ENCODE measurements around the gene TMOD2.

Gene TMOD2

DNA sequence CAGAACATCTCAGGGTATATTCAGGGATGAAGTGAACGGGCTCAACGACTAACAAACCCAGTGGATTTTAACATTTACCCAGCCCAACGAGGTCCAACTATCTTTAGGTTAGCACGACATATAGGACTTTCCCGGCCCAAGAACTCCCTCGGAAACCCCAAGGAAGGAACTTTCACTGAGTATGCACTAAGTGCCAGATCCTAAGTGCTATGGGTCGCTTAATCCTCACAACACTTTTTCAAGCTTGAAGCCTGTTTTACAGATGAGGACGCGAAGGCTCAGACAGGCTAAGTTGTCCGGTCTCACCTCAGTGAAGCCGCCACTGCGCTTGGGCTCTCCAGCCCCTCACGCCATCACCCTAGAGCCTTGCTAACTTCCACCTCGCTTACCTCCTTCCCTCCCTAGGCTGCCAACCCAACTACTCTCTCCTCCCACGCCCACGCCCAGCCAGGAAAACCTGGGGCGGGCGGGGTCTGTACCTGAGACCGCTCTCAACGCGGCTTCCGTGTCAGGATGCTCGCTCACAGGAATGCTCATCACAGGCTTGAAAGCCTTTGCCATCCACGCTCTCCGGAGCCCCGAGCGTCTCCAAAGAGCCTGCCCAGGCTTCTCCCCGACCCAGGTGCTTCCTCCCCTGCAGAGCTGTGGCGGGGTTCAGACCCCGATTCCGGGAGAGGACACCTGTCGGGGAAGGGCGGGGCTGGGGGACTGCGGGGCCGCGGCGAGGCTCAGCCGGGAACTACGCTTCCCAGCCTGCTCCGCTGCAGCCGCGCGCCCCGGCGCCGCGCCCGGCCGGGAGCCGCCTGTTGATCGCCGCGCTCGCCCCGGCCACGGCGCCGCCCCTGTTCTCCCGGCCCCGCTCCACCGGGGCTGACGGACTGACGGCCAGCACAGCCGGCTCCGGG, at the start of gene TMOD2:
Gene TMOD2, plus strand, starts transcription at position 806 of the 905 bp plus-strand sequence. CDS start 14,845 bp downstream, outside the sequence.
- peak; percentile 29 for DNase-seq (ENCODE audit: low read depth)

DNA sequence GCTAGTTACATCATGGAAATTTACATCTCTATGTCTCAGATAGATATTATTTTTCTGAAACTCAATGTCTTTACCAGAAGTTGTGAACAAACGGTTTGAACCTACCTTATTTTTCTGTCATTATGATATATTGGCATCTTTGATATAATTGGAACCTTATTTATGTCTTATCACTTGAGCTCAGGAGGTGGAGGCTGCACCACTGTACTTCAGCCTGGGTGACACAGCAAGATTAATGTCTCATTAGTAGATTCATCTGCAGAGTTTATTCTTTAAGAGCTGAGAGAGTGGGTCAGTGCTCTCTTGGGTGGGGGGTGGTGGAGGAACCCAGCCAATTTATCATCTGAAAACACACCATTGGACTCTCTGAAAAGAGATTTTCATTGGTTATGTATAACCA, 48.7 kb upstream of the TMOD2 start:
- no peak for DNase-seq (ENCODE audit: low read depth)

DNA sequence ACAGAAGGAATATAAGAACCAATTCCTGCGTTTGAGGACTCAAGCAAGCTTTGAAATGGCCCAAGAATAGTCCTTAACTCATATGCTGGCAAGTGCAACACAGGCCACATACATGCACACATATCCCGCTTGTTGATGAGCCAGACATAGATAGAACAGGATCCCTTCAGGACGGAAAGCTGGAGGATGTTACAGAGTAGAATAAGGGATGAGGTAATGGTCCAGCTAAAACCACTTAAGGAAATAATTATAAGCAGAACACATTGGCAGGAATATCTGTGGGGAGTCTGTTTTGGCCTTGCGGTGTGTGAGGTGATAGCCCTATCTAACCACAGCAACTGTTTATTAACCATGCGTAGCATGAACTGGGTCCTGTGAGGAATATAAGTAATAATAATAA, 45.1 kb upstream of the TMOD2 start:
- DNase-seq (ENCODE audit: low read depth), result no peak

DNA sequence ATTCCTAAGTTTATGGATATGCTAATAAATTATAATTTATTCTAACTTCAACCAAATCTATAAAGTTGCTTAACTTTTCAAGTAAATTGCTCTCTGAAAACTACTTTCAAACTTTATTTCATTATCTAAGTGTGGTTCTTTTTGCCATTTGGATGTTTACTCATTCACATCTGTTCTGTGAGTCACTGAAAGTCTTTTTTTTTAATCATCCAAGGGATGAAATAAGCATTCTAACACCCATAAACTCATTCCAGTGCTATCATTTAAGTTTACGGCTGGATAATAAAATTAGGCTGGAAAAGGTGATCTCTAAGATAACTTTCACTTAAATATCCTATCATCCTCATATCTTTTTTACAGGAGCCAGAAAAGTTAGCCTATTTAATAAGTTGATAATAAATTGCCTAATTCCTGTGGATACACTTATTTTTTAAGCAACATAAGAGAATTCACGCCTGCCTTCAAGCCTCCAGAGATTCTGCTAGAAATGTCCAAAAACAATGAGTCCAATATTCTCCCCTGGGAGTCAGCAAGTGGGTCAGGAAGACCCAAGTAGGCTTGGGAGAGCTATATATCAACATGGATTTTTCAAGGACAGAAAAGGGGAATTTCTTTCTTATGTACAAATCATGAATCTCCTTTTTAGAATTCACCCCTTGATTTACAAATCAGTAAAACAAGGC, 44.3 kb upstream of the TMOD2 start:
- DNase-seq (ENCODE audit: low read depth), result no peak

DNA sequence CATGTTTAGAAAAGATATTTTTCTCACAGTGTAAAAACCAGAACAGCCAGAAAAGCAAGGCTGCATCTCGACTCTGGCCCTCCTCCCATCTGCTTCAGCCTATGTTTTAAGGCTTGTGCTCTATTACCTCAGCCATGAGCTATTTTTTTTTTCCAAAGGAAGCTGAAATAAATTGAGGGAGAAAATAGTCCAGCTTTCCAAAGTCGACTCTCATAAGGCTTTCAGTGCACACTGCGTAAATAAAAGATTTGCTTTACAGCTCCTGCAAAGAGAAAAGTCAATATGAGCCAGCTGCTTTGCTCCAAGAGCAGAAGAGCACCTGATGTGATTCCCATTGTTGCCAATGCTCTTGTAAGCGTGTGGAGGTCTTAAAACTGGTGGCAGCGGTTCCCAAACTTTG, 43.4 kb upstream of the TMOD2 start:
- no peak for DNase-seq (ENCODE audit: low read depth)

DNA sequence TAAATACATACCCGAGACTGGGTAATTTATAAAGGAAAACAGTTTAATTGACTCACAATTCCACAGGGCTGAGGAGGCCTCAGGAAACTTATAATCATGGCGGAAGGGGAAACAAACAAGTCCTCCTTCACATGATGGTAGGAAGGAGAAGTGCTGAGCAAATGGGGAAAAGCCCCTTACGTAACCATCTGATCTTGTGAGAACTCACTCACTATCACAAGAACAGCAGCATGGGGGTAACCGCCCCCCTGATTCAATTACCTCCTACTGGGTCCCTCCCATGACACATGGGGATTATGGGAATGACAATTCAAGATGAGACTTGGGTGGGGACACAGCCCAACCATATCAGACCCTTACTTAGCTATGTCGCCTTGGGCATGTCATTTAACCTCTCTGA, 42.4 kb upstream of the TMOD2 start:
- DNase-seq (ENCODE audit: low read depth), result no peak

DNA sequence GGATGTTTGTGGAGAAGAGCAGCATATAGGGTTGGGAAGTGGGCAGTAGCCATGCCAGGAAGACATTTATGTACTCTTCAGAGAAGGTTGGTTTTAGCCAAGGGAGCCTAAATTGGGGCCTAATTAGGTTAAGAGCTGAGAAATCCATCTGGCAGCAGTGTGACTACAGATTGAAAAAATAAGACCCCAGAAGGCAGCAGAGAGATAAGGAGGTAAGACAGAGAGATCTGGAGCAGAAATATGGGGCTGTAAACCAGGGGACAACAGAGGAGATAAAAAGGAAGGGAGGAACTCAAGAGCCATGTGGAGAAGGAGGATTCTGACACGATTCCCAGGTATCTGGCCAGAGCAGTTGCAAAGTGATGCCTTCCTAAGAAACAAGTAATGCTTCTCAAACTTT, 37.2 kb upstream of the TMOD2 start:
- no peak for DNase-seq (ENCODE audit: low read depth)

DNA sequence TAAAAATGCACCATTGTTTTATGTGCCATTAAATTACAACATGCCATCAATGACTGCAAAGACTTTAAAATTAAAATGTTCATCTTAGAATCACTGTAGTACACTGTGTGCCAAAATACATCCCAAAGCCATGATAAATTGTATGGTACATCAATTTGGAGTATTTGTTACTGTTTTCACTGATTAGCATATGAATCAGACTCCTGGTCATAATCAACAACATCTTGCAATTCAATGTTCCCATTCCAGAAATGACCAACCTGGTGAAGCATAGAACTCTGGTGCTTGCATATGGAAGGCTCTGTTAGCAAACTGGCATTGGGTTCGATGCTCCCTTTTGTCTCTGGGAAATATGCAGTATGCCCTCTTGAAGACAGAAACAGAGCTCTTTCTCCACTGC, 36.5 kb upstream of the TMOD2 start:
- no peak for DNase-seq (ENCODE audit: low read depth)

DNA sequence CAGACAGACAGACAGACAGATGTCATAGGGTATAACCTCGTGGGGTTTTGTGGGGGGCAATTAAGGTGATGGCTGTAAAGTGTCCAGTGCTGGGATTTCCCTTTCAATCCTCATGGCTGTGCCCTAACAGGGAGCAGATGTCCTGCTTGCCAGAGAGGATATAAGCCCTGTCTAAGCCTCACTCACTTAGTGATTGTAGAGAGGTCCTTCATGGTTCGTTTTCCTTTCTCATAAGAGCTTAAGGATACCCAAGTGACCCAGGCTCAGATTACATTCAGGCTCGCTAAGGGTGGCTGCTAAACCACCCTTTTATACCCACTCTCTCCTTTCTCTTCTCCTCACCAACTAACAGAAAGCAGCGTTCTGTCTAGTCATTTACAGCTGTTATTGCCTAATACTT, 33.2 kb upstream of the TMOD2 start:
- DNase-seq (ENCODE audit: low read depth), result no peak

DNA sequence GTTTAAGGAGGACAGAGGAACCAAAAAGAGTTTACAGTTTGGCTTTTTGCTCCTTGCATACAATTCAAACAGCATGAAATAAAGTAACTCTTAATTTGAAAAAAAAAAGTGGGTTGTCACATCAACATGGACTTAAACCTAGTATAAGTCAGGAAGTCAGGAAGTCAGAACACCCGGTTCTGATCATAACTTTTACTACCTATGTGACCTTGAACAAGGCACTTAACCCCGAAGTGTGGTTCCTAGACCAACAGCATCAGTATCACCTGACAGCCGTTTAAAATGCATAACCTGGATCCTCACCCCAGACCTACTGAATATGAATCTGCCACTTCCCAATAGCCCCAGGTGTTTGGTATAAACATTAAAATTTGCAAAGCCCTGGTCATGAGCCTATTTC, 32.7 kb upstream of the TMOD2 start:
- DNase-seq (ENCODE audit: low read depth), result no peak

DNA sequence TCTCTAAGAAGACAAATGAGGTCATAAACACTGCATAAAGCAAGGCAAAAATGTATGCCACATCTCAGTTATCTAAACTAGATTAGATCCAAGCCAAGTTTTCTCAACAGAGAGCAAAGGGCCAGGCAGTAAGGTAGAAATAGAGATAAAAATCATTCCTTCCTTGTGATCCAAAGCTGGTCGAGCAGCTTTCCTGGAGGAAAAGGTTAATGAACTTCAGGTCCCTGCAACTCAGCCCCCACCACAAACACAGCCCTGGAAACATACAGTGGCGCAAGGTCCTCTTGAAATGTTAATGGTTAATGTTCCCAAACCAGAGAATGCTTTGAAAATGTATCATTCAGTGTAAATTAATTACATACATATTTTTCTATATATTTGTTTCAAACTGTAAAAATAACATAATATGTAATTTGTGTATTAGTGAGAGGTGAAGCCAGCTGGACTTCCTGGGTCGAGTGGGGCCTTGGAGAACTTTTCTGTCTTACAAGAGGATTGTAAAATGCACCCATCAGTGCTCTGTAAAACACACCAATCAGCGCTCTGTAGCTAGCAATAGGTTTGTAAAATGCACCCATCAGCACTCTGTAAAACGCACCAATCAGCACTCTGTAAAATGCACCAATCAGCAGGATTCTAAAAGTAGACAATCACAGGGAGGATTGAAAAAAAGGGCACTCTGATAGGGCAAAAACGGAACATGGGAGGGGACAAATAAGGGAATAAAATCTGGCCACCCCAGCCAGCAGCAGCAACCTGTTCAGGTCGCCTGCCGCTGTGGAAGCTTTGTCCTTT, 31.0 kb upstream of the TMOD2 start:
- DNase-seq (ENCODE audit: low read depth), result no peak

DNA sequence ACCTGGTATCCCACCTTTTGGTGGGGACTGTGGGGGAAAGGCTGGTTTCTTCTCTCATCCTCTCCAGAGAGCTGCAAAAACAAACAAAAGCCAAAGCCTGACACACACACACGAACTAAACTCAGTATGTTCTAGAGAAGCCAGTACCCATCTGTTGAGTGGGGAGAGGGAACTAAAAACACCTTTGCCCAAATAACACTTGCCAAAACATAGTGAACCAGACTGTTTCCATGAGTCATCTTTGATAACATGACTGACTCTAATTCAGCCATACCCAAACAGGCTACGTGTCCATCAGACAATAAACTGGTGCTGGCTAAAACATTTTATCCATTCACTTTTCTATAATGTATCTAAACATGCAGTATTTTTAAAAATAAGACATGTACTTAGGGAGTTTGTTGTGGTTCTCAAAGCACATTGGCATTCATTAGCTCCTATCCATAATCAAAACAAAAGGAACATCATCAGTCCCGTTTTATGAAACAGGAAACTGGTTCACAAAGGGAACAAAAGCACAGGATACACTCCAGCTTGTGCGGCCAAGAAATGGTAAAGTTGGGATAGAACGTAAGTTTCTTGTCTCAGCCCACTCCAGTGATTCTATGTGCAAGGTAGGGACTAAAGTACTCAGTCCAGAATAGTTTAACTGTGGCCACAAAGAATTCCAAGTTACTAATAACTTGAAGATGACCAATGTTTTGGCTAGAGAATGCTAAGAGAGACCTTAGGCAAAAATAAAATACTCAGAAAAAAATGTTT, 30.0 kb upstream of the TMOD2 start:
- no peak for DNase-seq (ENCODE audit: low read depth)

DNA sequence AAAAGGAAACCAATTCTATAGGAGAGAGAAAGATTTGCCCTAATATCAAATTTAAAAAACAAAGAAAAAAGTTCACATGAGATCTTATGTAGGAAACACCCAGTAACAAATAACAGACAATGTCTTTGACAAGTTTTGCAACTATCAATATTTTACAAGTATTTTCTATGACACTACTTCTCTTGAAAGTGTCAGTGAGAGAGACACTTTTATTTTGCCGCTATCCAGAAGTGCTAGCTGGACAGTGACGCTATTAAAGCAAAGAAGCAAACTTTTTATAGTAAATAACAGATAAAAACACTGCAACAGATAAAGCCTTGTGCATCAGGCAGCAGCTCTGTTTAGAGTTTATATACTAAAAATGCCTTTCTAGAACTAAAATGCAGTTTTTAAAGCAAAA, 27.2 kb upstream of the TMOD2 start:
- DNase-seq (ENCODE audit: low read depth), result no peak

DNA sequence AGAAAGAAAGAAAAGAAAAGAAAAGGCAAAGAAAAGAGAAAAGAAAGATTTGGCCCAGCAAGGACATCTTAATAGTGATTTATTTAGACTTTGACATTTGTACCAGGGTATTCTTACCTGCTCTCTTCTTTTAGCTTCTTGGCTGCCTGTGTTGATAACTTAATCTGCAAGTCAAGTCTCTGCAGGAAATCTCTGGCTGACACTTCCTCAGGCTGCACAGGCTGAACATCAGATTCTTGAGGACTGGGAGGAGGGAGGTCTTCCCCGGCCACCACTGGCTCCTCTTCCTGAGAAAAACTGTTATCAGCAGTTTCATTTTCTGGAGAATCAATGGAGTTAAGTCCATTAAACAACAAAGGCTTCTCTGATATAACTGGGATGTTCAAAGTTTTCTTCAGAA, 26.7 kb upstream of the TMOD2 start:
- DNase-seq (ENCODE audit: low read depth), result no peak

DNA sequence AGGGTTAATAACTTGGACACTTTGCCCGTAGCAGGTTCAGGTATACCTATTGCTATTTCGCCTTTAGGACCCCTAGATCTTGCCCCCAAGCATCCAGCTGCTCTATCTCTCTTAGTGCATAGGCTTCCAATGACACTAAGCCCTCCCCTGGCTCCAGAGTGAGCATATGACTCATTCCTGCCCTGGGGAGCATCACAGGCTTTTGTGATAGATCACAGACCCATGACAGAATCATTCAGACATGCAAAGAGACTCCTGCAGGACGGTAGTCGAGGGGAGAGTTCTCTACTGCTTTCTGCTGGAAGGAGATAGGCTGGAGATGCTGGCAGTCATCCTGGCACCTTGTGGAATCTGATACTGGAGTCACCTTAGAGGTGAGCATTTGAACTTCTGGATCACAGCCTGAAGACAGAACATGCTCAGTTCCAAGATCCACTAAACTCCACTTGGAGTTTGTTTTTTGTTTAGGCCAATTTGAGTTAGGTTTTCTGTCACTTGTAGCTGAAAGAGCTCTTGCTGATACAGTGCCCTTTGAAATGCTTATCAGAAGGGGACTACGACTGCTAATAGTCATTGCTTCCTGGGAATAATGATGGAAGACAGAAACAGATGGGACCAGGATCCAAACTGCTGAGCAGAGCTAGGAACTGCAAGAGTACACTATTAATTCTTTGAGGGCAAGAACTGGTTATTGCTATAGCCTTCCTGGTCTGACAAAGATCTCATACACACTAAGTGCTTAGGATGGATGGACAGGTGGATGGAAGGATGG, 24.9 kb upstream of the TMOD2 start:
- DNase-seq (ENCODE audit: low read depth), result no peak

DNA sequence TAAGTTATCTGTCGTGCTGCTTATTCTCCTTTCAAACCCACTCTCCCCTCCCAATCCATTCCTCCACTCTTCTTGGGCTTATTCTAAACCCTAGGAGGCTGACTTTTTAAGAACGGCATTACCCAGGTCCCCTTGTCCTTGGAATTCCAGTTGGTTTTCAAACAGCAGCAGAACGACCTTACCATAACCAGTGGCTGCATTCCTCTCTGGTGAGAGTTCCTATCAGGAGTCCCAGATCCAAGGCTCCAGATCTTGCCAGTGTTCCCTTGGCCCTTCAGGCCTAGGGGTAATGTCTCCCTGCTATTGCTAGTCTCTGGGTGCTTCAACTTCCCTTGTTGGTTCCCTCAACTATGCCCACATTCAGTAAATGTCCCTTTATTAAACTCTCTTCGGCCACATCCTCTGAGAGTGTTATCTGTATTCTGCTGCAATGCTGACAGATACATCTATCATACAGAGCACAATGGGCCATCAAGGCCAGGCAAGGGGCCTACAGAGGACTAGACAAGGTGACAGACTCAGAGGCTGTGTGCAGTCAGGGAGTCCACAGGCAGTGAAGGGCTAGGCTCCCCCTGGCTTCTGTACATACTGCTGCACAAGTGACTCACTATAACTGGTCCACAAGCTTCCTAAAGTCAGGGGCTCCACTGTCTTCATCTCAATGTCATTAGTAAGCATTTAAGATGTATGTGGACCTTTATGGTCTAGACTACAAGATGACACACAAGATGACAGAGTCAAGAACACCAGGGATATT, 24.1 kb upstream of the TMOD2 start:
- DNase-seq (ENCODE audit: low read depth), result no peak

DNA sequence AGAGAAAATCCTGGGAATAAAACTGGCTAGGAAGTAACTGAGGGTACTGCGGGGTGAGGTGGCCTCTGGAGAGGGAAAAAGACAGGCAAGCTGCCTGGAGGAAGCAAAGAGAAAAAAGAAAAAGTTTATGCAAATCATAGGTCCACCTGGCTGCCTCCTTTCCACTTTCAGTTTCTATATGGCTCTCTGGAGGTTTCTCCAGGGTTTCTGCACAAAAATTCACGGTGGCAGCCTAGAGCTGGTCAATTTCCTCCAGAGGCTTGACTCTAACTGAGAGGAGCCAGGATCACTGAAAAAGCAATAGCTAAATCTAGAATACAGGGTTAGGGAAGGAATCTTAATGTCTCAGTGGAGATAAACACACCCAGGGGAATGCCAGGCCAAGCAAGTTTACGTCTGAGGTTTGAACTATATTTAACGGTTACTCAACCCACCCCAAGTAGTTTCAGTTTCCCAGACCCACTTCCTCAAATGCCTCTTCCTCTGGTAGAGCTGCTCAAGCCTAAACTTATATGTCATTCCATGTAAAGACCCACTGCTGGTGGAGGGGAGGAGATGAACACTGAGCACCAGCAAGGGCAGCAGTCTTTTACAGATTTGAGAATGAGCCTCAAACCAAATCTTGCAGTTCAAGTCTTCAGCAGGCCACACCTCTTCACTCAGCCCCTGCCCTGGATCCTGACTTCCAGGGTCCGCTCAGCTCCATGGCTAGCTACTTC, 19.7 kb upstream of the TMOD2 start:
- DNase-seq (ENCODE audit: low read depth), result no peak

DNA sequence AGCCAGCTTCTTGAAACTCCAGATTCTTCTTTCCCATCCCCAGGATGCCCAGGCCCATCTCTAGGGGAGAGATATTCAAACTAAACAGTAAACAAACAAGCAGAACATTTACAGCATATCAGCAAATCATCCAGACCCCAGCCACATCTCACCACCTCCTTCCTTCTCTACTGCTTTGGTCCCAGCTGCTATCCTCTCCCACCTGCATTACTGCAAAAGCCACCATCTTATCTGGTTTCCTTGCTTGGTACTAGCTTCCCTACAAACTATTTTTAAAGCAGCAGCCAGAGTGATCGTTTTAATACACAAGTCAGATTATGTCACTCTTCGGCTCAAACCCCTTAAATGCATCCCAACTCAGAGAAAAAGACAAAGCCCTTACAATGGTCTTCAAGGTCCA, 18.8 kb upstream of the TMOD2 start:
- no peak for DNase-seq (ENCODE audit: low read depth)

DNA sequence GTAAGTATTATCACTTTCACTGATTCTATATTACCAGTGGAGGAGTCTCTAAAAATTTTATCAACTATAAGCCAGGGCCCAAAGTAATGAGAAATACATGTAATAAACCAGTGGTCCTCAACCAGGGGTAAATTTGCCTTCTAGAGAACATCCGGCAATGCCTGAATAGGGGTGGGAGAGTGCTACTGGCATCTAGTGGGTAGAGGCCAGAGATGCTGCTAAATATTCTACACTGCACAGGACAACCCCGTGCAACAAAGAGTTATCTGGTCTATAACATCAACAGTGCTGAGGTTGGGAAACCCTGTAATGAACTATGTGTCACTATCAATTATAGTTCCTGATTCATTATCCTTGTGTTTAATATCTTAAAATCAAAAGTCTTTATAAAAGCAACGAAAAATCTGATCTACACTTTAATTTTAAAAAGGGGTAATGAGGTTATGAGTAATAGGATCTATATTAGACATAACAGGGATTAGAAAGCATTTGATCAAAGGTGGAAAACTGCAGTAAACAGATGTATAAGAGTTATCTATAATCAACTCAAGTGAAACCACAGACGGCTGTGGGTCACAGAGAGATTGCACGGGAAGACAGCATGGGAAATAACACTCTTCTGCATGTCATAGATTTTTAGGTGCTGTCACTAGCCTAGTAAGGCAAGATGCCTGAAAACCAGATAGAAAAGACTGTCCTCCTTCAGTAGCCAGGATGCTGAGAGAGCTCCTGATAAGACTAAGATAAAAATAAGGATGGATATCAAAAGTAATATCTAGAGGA, 16.0 kb upstream of the TMOD2 start:
- DNase-seq (ENCODE audit: low read depth), result no peak

Data from stimulated activated CD8-positive, alpha-beta memory T cell treated with anti-CD3 and anti-CD28 coated beads, Interleukin-15, amount 100 ng/mL, for 24 hours (primary cell).